Hepatocyte (in vitro differentiated cells): ENCODE results near the gene TNFRSF1B.

Experiments used
- CTCF ChIP-seq: fragments of 200-600 bp; sonication (generic); IDR thresholded peaks from 2 replicates; pipeline ENCODE4 v1.5.1; 2016; ENCODE audit warnings: antibody characterized with exemption, mild to moderate bottlenecking; ENCODE audit not compliant: poor library complexity
- EZH2 ChIP-seq: fragments of 200-600 bp; sonication (generic); IDR thresholded peaks from 2 replicates; pipeline ENCODE4 v1.6.1; 2016; ENCODE audit warnings: antibody characterized with exemption, mild to moderate bottlenecking, borderline replicate concordance
- EZH2phosphoT487 ChIP-seq: fragments of 200-600 bp; sonication (generic); IDR thresholded peaks from one replicate; pipeline ENCODE4 v1.6.1; 2018; ENCODE audit warnings: antibody characterized with exemption, mild to moderate bottlenecking, low read depth, moderate library complexity; ENCODE audit not compliant: unreplicated experiment, severe bottlenecking

GRCh38 chr1:12249181-12249580 is 82.4 kb downstream of the TNFRSF1B start:
- TF ChIP-seq EZH2 (no peak), CTCF (no peak), EZH2phosphoT487 (no peak)
